ENCODE data around the gene SPI1. TPM values are rescaled to one million over a fixed set of nuclear protein-coding genes. Genes with fewer than 3 reads are reported as not detected.
A peak's percentile ranks its signal among the peaks of the same experiment; 100 is the strongest.

The SPI1 gene
- total RNA-seq, 2 donors from 2014 or later: not detected

DNA sequence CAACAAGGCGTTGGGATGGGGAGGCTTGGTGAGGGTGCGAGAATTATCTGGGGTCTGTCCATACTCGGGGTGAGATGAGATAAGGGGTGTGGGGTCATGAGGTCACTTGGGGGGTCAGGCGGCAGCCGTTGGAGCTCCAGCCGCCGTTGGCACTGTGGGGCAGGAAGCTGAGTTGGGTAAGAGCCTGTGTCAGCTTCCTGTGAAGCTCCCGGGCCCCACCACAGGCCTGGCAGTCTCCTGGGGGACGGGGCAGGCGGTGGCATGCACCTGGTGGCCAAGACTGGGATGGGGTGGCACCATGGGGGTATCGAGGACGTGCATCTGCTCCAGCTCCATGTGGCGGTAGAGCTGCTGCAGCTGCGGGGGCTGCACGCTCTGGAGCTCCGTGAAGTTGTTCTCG lies 18.8 kb downstream of the SPI1 start:
- no peaks in the 10 kb centered on the region for H3K9me3 Mint-ChIP-seq
- H3K36me3 Mint-ChIP-seq (ENCODE audit: low read depth): no peaks in the 10 kb centered on the region
- TF ChIP-seq, protein P1, sequence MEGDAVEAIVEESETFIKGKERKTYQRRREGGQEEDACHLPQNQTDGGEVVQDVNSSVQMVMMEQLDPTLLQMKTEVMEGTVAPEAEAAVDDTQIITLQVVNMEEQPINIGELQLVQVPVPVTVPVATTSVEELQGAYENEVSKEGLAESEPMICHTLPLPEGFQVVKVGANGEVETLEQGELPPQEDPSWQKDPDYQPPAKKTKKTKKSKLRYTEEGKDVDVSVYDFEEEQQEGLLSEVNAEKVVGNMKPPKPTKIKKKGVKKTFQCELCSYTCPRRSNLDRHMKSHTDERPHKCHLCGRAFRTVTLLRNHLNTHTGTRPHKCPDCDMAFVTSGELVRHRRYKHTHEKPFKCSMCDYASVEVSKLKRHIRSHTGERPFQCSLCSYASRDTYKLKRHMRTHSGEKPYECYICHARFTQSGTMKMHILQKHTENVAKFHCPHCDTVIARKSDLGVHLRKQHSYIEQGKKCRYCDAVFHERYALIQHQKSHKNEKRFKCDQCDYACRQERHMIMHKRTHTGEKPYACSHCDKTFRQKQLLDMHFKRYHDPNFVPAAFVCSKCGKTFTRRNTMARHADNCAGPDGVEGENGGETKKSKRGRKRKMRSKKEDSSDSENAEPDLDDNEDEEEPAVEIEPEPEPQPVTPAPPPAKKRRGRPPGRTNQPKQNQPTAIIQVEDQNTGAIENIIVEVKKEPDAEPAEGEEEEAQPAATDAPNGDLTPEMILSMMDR (conservative IDR thresholded peaks at IDR 0.05): no peak
- H3K4me1 ChIP-seq (ENCODE audit: control insufficient read depth, insufficient read depth, low read length): no peaks in the 10 kb centered on the region
- H3K27me3 ChIP-seq (ENCODE audit: control insufficient read depth, insufficient read depth, low read length, poor library complexity, severe bottlenecking): no peaks in the 10 kb centered on the region
- H3K27ac Mint-ChIP-seq: peak overlapping the region; percentile 7
- no peaks in the 10 kb centered on the region for H3K27me3 Mint-ChIP-seq (ENCODE audit: insufficient read depth)
- H3K4me3 Mint-ChIP-seq: no peak overlapping the region
- WGBS, 2 experiments (ENCODE audit: insufficient coverage in 1 of 2, insufficient read length in 1 of 2): 92% methylated on average over 6 to 17 of the region's 17 CpGs
- H3K4me1 Mint-ChIP-seq: peaks cover under 1% of the 10 kb centered on the region
- H3K36me3 ChIP-seq (ENCODE audit: control insufficient read depth, insufficient read depth, low read length): no peaks in the 10 kb centered on the region
- H3K9ac ChIP-seq (ENCODE audit: extremely low read depth, low read length, poor library complexity, severe bottlenecking): no peak overlapping the region
- H3K27ac ChIP-seq (ENCODE audit: low read depth, low read length): no peak overlapping the region
- no peak for DNase-seq
- H3K9me3 ChIP-seq (ENCODE audit: control insufficient read depth, low read length): peaks cover 9% of the 10 kb centered on the region
- H3K4me3 ChIP-seq (ENCODE audit: low read length): no peak overlapping the region

DNA sequence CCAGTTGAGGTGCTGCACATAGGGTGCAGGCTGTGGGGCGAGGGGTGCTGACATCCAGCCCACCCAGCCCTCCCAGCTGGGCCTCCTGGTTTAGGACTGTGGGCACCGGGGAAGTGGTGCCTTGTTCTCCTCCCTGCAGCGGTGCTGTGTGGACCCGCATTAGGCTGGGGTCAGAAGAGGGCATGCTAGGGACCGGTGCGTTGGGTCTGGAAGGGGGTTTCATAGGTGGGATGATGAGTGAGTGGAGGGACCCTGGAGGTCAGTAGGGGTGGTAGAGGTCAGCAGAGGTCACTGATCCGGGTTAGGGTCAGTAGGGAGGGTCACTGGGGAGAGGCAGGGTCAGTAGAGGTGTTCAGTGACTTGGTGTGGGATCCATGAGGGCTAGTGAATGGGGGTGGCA lies 19.2 kb downstream of the SPI1 start:
- Histone ChIP-seq H3K36me3 (ENCODE audit: control insufficient read depth, insufficient read depth, low read length) (no peaks in the 10 kb centered on the region), H3K9ac (ENCODE audit: extremely low read depth, low read length, poor library complexity, severe bottlenecking) (no peak overlapping the region), H3K4me3 (ENCODE audit: low read length) (no peak overlapping the region), H3K27me3 (ENCODE audit: control insufficient read depth, insufficient read depth, low read length, poor library complexity, severe bottlenecking) (no peaks in the 10 kb centered on the region), H3K9me3 (ENCODE audit: control insufficient read depth, low read length) (peaks cover 9% of the 10 kb centered on the region), H3K27ac (ENCODE audit: low read depth, low read length) (no peak overlapping the region), H3K4me1 (ENCODE audit: control insufficient read depth, insufficient read depth, low read length) (no peaks in the 10 kb centered on the region)
- WGBS, 2 experiments (ENCODE audit: insufficient coverage in 1 of 2, insufficient read length in 1 of 2): 88 to 94% methylated on average over 4 to 7 of the region's 7 CpGs
- no peaks in the 10 kb centered on the region for H3K27me3 Mint-ChIP-seq (ENCODE audit: insufficient read depth)
- no peak for DNase-seq
- H3K4me3 Mint-ChIP-seq: no peak overlapping the region
- peaks cover 5% of the 10 kb centered on the region for H3K4me1 Mint-ChIP-seq
- TF ChIP-seq, protein P1 (conservative IDR thresholded peaks at IDR 0.05): no peak
- no peaks in the 10 kb centered on the region for H3K36me3 Mint-ChIP-seq (ENCODE audit: low read depth)
- H3K27ac Mint-ChIP-seq: peak overlapping the region; percentile 7
- no peaks in the 10 kb centered on the region for H3K9me3 Mint-ChIP-seq

DNA sequence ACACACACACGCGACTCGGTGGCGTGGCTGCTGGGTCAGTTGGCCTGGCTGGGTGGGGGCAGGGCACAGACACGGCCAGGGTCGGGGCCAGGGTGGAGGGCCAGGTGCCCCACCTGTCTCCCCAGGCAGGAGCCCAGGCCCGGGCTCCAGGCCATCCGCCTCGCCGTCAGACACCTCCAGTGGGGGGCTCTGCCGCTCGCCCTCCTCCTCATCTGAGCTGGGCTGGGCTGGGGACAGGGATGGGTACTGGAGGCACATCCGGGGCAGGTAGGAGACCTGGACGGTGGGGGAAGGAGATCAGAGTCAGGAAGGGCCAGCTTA lies 19.7 kb downstream of the SPI1 start:
- Histone ChIP-seq H3K27ac (ENCODE audit: low read depth, low read length) (no peak overlapping the region), H3K27me3 (ENCODE audit: control insufficient read depth, insufficient read depth, low read length, poor library complexity, severe bottlenecking) (no peaks in the 10 kb centered on the region), H3K9me3 (ENCODE audit: control insufficient read depth, low read length) (peaks cover 9% of the 10 kb centered on the region), H3K4me1 (ENCODE audit: control insufficient read depth, insufficient read depth, low read length) (no peaks in the 10 kb centered on the region), H3K36me3 (ENCODE audit: control insufficient read depth, insufficient read depth, low read length) (no peaks in the 10 kb centered on the region), H3K9ac (ENCODE audit: extremely low read depth, low read length, poor library complexity, severe bottlenecking) (no peak overlapping the region), H3K4me3 (ENCODE audit: low read length) (no peak overlapping the region)
- no peak overlapping the region for H3K27ac Mint-ChIP-seq
- TF ChIP-seq, protein P1 (conservative IDR thresholded peaks at IDR 0.05): no peak
- H3K27me3 Mint-ChIP-seq (ENCODE audit: insufficient read depth): no peaks in the 10 kb centered on the region
- H3K4me3 Mint-ChIP-seq: no peak overlapping the region
- H3K4me1 Mint-ChIP-seq: peaks cover 8% of the 10 kb centered on the region
- peak; percentile 42 for DNase-seq
- H3K36me3 Mint-ChIP-seq (ENCODE audit: low read depth): no peaks in the 10 kb centered on the region
- 94 to 95% methylated on average over 4 to 14 of the region's 14 CpGs for WGBS, 2 experiments (ENCODE audit: insufficient coverage in 1 of 2, insufficient read length in 1 of 2)
- no peaks in the 10 kb centered on the region for H3K9me3 Mint-ChIP-seq
